CD14-positive monocyte (primary cell): ENCODE data around the gene COG6. TPM values are rescaled to one million over a fixed set of nuclear protein-coding genes. Genes with fewer than 3 reads are reported as not detected.

Source experiments
- DNase-seq, 3 donors: peaks; one replicate each; pipeline ENCODE4 v3.0.0-alpha.2; 2011 to 2022
- H2AFZ ChIP-seq: 2 replicates; pipeline ENCODE4 v1.6.0; 2012; ENCODE audit warnings: mild to moderate bottlenecking, low read depth, low read length, inconsistent platforms; ENCODE audit not compliant: insufficient read depth, poor library complexity, severe bottlenecking
- H3K27ac ChIP-seq, 2 donors: 1 replicate in 1 of 2; 2 replicates in 1 of 2; pipeline ENCODE4 v1.5.1; 2012 to 2013; ENCODE audit warnings: low read length in 2 of 2, control low read depth in 1 of 2, inconsistent platforms in 1 of 2, low read depth in 1 of 2, mild to moderate bottlenecking in 1 of 2
- H3K27me3 ChIP-seq, 2 donors: one replicate each; pipeline versions ENCODE4 v1.6.0 to v1.6.1; 2011 to 2013; ENCODE audit warnings: low read length in 2 of 2; ENCODE audit not compliant: control insufficient read depth in 2 of 2, insufficient read depth in 2 of 2
- H3K36me3 ChIP-seq, 2 donors: replicated peaks in 1 of 2; 1 replicate in 1 of 2; 2 replicates in 1 of 2; pipeline versions ENCODE4 v1.5.1 to v1.6.1; 2012 to 2013; ENCODE audit warnings: low read length in 2 of 2, control low read depth in 1 of 2, inconsistent platforms in 1 of 2, mild to moderate bottlenecking in 1 of 2; ENCODE audit not compliant: insufficient read depth in 2 of 2, control insufficient read depth in 1 of 2
- H3K4me1 ChIP-seq, 2 donors: 1 replicate in 1 of 2; 2 replicates in 1 of 2; pipeline versions ENCODE4 v1.5.1 to v1.6.1; 2012 to 2013; ENCODE audit warnings: low read length in 2 of 2, control low read depth in 1 of 2, inconsistent platforms in 1 of 2, mild to moderate bottlenecking in 1 of 2, moderate library complexity in 1 of 2; ENCODE audit not compliant: insufficient read depth in 2 of 2, control insufficient read depth in 1 of 2
- H3K4me2 ChIP-seq: replicated peaks from 2 replicates; pipeline ENCODE3; 2012; ENCODE audit warnings: low read length, moderate library complexity, mild to moderate bottlenecking; ENCODE audit not compliant: poor library complexity, severe bottlenecking; ENCODE audit errors: extremely low read depth
- H3K4me3 ChIP-seq, 3 experiments: fragments of 200-600 bp in 1 of 3; sonication (generic) in 1 of 3; replicated peaks in 1 of 3; 1 replicate in 2 of 3; 2 replicates in 1 of 3; pipeline ENCODE4 v1.5.1; 2011 to 2013; ENCODE audit warnings: low read length in 3 of 3, mild to moderate bottlenecking in 3 of 3, control low read depth in 2 of 3, low read depth in 2 of 3, inconsistent platforms in 1 of 3, moderate library complexity in 1 of 3
- H3K79me2 ChIP-seq: 2 replicates; pipeline ENCODE4 v1.6.0; 2012; ENCODE audit warnings: mild to moderate bottlenecking, control low read depth, inconsistent platforms, low read length, moderate library complexity; ENCODE audit not compliant: insufficient read depth
- H3K9ac ChIP-seq: 2 replicates; pipeline ENCODE4 v1.6.0; 2017; ENCODE audit warnings: low read length, mild to moderate bottlenecking; ENCODE audit not compliant: insufficient read depth, poor library complexity, severe bottlenecking
- H3K9me3 ChIP-seq, 2 donors: replicated peaks in 1 of 2; 1 replicate in 1 of 2; 2 replicates in 1 of 2; pipeline versions ENCODE4 v1.5.1 to v1.6.1; 2012 to 2013; ENCODE audit warnings: low read length in 2 of 2, control low read depth in 1 of 2; ENCODE audit not compliant: control insufficient read depth in 1 of 2, insufficient read depth in 1 of 2
- H4K20me1 ChIP-seq: 2 replicates; pipeline ENCODE4 v1.6.0; 2012; ENCODE audit warnings: mild to moderate bottlenecking, low read length, control low read depth, moderate library complexity; ENCODE audit not compliant: insufficient read depth
- H3K27ac Mint-ChIP-seq, 7 donors: one replicate each; pipeline ENCODE4 v1.8.0; 2020; ENCODE audit warnings: mild to moderate bottlenecking in 7 of 7, mixed read lengths in 7 of 7, moderate library complexity in 6 of 7, inconsistent platforms in 2 of 7
- H3K27me3 Mint-ChIP-seq, 3 donors: one replicate each; pipeline ENCODE4 v1.8.0; 2021 to 2022; ENCODE audit warnings: low read depth in 3 of 3, mild to moderate bottlenecking in 3 of 3, mixed read lengths in 3 of 3, moderate library complexity in 3 of 3, inconsistent platforms in 1 of 3
- H3K36me3 Mint-ChIP-seq, 2 donors: one replicate each; pipeline ENCODE4 v1.8.0; 2020; ENCODE audit warnings: mixed read lengths in 2 of 2, inconsistent platforms in 1 of 2, mild to moderate bottlenecking in 1 of 2
- H3K4me1 Mint-ChIP-seq: one replicate; pipeline ENCODE4 v1.8.0; 2020; ENCODE audit warnings: mild to moderate bottlenecking, mixed read lengths
- H3K4me3 Mint-ChIP-seq, 2 donors: one replicate each; pipeline ENCODE4 v1.8.0; 2020; ENCODE audit warnings: mild to moderate bottlenecking in 2 of 2, mixed read lengths in 2 of 2, moderate library complexity in 1 of 2
- H3K9me3 Mint-ChIP-seq, 7 donors: one replicate each; pipeline ENCODE4 v1.8.0; 2020 to 2022; ENCODE audit warnings: mixed read lengths in 7 of 7, mild to moderate bottlenecking in 6 of 7, moderate library complexity in 6 of 7, inconsistent platforms in 2 of 7
- WGBS: methylation state at CpG from one replicate; pipeline ENCODE4 v1.1.5; 2013; ENCODE audit warnings: missing lambda C conversion rate; ENCODE audit not compliant: insufficient coverage; 5-methylcytosine and 5-hydroxymethylcytosine counted together
- intact Hi-C, 2 donors: fragments of 100-400 bp; cut with micrococcal nuclease; formaldehyde crosslinking; loops; one replicate each; pipeline versions ENCODE4 v1.15.0 to v1.15.1; 2023
- polyA plus RNA-seq, 3 donors: library from polyadenylated mRNA; depleted of rRNA in 1 of 3; unstranded in 2 of 3; stranded (reverse) in 1 of 3; fragments of 300-500 nt in 2 of 3; fragments of >200 nt in 1 of 3; fragmentation: Illumina TruSeq in 2 of 3; gene quantifications; 1 replicate in 2 of 3; 2 replicates in 1 of 3; pipeline ENCODE4 v1.2.3, GENCODE V29; 2012 to 2021
- TF ChIP-seq, protein P1 (sequence below): fragments of 200-600 bp; IDR thresholded peaks from one replicate; pipeline ENCODE4 v1.8.0; 2022; ENCODE audit warnings: antibody characterized with exemption, mild to moderate bottlenecking

The COG6 gene
- polyA plus RNA-seq, 3 donors, result 3.9 to 11.0 (median 8.4) TPM

DNA sequence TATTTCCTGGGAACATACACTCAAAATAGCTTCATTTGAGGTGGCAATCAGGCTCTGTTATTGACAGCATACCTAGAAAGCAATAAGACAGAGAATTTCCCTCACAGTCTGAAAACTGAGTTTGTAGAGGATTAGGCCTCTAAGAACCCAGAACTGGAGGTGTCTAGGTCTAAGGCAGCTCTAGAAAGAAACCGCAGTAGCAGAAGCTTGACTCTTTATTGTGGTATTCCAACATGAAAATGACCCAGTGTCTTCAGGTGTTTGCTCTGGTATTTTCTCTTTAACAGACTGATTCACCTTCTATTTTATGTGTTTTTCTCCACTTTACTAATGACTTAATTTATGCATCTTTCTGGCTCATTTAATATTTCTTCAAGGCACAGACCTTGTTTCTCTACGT, 8.5 kb downstream of the COG6 start:
- intact Hi-C loops, result no loop called here
- no peaks in the 10 kb centered on the region for H3K4me1 ChIP-seq
- no peak overlapping the region for H3K4me2 ChIP-seq
- peaks cover 56 to 58% of the 10 kb centered on the region in 2 donors for H3K36me3 Mint-ChIP-seq
- H3K79me2 ChIP-seq, result no peaks in the 10 kb centered on the region
- H3K4me3 Mint-ChIP-seq, result no peak overlapping the region
- TF ChIP-seq, protein P1, sequence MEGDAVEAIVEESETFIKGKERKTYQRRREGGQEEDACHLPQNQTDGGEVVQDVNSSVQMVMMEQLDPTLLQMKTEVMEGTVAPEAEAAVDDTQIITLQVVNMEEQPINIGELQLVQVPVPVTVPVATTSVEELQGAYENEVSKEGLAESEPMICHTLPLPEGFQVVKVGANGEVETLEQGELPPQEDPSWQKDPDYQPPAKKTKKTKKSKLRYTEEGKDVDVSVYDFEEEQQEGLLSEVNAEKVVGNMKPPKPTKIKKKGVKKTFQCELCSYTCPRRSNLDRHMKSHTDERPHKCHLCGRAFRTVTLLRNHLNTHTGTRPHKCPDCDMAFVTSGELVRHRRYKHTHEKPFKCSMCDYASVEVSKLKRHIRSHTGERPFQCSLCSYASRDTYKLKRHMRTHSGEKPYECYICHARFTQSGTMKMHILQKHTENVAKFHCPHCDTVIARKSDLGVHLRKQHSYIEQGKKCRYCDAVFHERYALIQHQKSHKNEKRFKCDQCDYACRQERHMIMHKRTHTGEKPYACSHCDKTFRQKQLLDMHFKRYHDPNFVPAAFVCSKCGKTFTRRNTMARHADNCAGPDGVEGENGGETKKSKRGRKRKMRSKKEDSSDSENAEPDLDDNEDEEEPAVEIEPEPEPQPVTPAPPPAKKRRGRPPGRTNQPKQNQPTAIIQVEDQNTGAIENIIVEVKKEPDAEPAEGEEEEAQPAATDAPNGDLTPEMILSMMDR, result no peak
- no peaks in the 10 kb centered on the region for H3K27me3 ChIP-seq
- H4K20me1 ChIP-seq, result no peaks in the 10 kb centered on the region
- WGBS, result 100% methylated on average over 1 of the region's 2 CpGs
- H3K4me3 ChIP-seq, result no peak overlapping the region
- no peak overlapping the region for H3K9ac ChIP-seq
- H3K27ac Mint-ChIP-seq, result no peak overlapping the region
- no peaks in the 10 kb centered on the region for H3K9me3 Mint-ChIP-seq
- H3K27me3 Mint-ChIP-seq, result no peaks in the 10 kb centered on the region
- peaks cover 34 to 50% of the 10 kb centered on the region in 2 donors for H3K36me3 ChIP-seq
- no peak for DNase-seq
- H3K4me1 Mint-ChIP-seq, result no peaks in the 10 kb centered on the region
- H2AFZ ChIP-seq, result no peak overlapping the region
- H3K27ac ChIP-seq, result no peak overlapping the region
- H3K9me3 ChIP-seq, result no peaks in the 10 kb centered on the region

DNA sequence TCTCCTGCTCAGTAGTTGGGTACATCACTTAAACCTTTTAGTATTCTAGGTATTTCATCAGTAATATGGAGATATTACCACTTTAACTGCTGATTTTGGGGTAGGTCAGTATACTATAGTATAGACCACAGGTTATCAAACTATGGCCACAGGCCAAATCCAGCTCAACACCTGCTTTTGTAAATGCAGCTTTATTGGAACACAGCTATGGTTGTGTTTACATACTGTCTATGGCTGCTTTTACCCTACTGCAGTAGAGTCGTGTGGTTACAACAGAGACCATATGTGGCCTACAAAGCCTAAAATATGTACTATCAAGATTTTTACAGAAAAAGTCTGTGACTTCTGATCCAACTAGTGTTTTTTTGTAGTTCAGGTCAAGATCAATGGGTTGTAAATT, 10.3 kb downstream of the COG6 start:
- intact Hi-C loops, result no loop called here
- no peaks in the 10 kb centered on the region for H3K27me3 Mint-ChIP-seq
- DNase-seq, result no peak
- no peak overlapping the region for H2AFZ ChIP-seq
- no peaks in the 10 kb centered on the region for H3K79me2 ChIP-seq
- H3K27ac ChIP-seq, result no peak overlapping the region
- H3K4me1 Mint-ChIP-seq, result no peaks in the 10 kb centered on the region
- no CpG with 5 or more reads among the region's 1 CpG for WGBS
- no peaks in the 10 kb centered on the region for H3K4me1 ChIP-seq
- no peak overlapping the region for H3K9ac ChIP-seq
- H3K9me3 ChIP-seq, result no peaks in the 10 kb centered on the region
- TF ChIP-seq, protein P1, result no peak
- H4K20me1 ChIP-seq, result no peaks in the 10 kb centered on the region
- H3K36me3 ChIP-seq, result peaks cover 29 to 42% of the 10 kb centered on the region in 2 donors
- H3K9me3 Mint-ChIP-seq, result no peaks in the 10 kb centered on the region
- peaks cover 43 to 57% of the 10 kb centered on the region in 2 donors for H3K36me3 Mint-ChIP-seq
- H3K4me2 ChIP-seq, result no peak overlapping the region
- no peaks in the 10 kb centered on the region for H3K27me3 ChIP-seq
- H3K4me3 ChIP-seq, result no peak overlapping the region
- no peak overlapping the region for H3K27ac Mint-ChIP-seq
- no peak overlapping the region for H3K4me3 Mint-ChIP-seq
